ENCODE data around the gene CPE.

DNA sequence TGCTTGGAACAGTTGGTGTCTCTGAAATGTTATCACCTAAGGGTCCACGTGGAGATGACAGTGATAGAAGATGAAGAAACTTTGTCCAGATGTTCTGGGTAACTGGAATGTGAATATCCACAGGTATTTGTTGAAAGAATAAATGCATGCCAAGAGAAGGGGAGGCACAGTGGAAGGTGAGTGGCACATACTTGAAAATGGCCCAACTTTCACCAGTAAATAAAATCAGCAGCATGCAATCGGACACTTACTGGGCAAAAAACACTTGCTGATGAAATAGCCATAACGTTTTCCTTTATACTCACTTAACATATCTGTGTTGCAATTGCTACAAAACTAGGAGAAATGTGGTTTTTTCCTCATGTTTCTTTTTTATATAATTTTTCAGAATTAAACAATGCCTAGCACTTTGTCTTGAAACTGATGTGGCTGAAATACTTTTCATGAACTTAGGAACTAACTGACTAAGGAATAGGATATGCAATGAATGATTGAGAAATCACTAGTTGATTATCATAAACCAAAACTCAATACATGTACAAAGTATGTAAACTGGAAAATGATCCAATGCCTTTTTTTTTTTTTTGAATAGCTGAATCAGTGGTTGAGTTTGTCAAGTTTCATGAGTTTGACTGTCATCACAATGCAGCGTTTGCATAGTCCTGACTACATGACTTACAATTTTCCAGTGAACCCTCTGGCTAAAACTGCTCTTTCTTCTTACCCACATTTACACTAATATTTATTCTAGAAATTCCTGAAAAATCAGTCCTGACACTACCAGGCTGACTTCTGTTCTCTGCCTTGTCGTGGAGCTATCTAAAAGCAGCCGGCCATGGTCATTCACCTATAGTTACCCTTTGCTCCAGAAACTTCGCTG is 127.4 kb downstream of the CPE start:
- TF ChIP-seq GATA3 (IDR thresholded peaks at IDR 0.05; ENCODE audit: low read depth, low read length) (no peak), GATA2 (IDR thresholded peaks at IDR 0.05; ENCODE audit: low read depth, low read length) (no peak)
